GM18861 (cell line): ENCODE data around the gene PLEKHG4B.
"Not testable (repeated sequence)": the region's sequence is repeated elsewhere in the genome, so short reads cannot be mapped to it uniquely, and the experiment has no call there.

Experiments used
- ATAC-seq: cut with Tn5 transposase; IDR thresholded peaks from one replicate; pipeline ENCODE4 v1.9.1; 2021; ENCODE audit not compliant: unreplicated experiment

Gene PLEKHG4B, protein sequence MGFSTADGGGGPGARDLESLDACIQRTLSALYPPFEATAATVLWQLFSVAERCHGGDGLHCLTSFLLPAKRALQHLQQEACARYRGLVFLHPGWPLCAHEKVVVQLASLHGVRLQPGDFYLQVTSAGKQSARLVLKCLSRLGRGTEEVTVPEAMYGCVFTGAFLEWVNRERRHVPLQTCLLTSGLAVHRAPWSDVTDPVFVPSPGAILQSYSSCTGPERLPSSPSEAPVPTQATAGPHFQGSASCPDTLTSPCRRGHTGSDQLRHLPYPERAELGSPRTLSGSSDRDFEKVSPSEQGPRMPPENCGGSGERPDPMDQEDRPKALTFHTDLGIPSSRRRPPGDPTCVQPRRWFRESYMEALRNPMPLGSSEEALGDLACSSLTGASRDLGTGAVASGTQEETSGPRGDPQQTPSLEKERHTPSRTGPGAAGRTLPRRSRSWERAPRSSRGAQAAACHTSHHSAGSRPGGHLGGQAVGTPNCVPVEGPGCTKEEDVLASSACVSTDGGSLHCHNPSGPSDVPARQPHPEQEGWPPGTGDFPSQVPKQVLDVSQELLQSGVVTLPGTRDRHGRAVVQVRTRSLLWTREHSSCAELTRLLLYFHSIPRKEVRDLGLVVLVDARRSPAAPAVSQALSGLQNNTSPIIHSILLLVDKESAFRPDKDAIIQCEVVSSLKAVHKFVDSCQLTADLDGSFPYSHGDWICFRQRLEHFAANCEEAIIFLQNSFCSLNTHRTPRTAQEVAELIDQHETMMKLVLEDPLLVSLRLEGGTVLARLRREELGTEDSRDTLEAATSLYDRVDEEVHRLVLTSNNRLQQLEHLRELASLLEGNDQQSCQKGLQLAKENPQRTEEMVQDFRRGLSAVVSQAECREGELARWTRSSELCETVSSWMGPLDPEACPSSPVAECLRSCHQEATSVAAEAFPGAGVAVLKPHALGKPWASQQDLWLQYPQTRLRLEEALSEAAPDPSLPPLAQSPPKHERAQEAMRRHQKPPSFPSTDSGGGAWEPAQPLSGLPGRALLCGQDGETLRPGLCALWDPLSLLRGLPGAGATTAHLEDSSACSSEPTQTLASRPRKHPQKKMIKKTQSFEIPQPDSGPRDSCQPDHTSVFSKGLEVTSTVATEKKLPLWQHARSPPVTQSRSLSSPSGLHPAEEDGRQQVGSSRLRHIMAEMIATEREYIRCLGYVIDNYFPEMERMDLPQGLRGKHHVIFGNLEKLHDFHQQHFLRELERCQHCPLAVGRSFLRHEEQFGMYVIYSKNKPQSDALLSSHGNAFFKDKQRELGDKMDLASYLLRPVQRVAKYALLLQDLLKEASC (N-terminal part only)

DNA sequence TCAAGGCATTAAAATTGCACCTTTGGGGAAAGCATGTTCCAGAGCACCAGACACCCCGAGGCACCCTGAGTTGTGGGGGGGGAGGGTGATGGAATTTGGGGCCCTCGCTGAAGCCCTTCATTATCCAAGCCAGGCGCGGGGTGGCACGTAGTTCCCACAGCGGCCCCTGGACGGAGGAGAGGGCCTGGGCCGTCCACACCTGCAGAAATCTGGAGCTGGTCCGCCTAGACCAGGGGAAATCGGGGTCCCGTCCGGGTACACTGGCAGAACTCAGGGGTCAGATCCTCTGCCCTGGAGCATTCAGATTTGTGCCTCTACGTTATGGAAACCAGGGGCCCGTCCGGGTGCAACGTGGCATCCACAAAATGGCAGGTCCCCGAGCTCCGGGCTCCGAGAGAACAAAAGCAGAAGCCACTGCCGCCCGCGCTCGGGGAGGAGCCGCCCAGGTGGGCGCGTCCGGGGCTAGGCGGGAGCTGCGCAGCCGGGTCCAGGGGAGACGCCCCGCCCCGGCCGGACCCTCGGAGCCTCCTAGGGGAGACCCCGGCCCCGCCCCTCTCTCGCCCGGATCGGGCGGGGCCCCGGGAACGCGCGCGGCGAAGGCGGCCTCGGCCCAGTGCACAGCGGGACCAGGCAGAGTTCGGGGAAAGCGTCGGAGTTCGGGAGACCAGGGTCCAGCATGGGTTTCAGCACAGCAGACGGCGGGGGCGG, at the start of gene PLEKHG4B:
PLEKHG4B (plus strand) TSS at position 613 of the 708 bp plus-strand sequence; CDS start at position 677, 64 bp downstream.
- ATAC-seq: no peak

DNA sequence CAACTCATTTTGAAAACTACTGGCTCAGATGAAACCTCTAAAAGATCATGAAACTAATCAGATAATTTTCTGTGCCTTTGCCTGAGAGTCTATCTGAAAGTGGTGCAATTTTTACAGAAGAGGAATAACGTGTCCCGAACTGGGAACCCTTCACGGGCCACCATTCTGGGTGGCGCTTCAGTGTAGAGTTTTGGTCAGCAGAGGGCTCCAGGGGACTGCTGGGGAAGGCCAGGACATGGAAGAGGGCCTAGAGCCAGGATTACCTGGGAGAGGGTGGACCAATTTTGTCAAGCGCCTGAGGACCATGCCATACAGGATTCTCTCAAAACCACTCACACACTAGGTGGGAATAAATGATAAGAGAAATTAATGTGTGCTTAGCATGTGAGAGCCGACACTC, 49.7 kb upstream of the PLEKHG4B start:
- ATAC-seq: no peak

DNA sequence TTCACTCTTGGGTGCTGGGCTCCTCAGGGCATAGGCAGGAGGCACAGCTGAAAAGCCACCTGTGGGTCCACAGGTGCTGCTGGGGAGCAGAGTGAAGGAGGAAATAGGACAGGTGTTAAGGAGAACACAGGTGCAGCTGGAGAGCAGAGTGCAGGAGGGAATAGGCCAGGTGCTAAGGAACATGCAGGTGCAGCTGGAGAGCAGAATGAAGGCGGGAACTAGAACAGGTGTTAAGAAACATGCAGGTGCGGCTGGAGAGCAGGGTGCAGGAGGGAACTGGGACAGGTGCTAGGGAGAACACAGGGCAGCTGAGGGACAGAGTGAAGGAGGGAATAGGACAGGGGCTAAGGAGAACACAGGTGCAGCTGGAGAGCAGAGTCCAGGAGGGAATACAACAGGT, 43.8 kb upstream of the PLEKHG4B start:
- no peak for ATAC-seq

DNA sequence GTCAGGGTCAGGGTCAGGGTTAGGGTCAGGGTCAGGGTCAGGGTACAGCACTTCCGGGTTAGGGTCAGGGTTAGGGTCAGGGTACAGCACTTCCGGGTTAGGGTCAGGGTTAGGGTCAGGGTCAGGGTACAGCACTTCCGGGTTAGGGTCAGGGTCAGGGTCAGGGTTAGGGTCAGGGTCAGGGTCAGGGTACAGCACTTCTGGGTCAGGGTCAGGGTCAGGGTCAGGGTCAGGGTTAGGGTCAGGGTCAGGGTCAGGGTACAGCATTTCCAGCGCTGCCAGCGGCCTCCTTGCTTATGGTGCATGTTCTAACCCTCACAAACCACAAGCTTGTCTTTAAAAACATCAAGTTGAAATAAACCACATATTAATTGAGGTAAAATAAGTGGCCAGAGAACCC, 42.4 kb upstream of the PLEKHG4B start:
- not testable (repeated sequence) for ATAC-seq

DNA sequence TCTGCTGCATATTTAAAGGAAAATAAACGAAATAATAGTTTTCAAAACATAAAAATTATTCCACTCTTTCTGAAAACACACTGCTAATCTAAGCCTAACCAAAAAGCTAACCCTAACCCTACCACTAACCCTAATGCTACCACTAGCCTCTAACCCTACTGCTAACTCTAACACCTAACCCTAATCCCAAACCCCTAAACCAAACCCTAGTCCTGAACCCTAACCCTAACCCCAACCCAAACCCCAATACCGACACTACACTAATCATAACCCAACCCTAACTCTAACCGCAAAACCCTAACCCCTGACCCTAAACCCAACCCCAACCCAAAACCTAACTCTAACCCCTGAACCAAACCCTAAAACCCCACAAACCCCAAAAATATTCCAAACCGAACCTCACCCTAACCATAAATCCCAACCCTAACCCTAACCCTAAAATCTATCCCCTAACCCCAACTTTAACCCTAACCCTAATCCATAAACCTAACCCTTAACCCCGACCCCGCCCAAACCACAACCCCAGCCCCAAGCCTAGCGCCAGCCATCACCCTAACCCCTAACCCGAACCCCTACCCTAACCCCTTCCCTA, 41.9 kb upstream of the PLEKHG4B start:
- no peak for ATAC-seq

DNA sequence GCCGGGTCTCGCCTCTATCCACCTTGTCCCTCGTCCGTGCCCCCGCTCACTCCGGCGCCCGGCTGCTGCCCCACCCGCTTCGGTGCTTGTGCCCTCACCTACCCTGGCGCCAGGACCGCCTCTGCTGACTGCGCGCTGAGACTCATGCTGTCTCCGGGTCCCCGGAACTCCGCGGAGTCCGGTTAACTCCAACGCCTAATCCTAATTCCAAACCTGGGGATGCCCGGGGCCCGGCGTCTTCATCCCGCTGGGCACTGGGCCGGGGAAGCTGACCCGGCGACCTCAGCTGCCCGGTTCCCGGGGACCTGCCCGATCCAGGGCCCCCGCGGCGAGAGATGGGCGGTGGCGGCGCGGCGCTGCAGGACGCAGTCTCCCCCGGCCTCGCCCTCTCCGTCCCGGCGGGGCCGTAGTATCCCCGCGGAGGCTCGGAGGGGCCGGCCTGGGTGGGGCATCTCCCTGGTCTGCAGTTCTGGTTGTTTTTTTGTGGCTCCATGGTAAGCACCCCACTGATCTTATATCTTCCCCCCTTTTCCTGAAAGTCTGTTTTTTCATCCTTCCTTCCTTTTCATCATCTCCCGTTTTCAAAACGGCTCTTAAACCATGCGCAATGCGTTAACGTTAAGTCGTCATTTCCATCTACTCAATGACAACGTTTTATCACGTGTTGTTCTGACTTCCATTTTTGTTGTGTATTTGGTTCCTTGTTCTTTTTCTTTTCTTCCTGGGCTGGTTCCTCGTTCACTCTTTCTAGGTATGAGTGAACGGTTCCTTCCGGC, 41.1 kb upstream of the PLEKHG4B start:
- no peak for ATAC-seq

DNA sequence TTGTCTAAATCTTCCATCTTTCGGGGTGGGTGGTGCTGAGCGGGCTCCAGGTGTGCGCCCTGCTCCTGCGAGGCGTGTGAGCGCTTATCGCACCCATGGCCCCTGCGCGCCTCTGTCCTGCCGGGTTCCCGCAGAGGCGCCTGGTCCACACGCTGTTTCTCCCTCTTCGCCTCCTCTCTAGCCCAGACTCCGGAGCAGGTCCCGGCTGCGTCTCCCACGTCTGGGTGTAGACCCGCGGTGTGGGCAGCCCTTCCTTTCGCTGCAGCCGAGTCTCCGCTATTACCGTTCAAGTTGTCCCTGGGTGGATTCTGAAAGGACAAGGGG, 40.5 kb upstream of the PLEKHG4B start:
- ATAC-seq: no peak

DNA sequence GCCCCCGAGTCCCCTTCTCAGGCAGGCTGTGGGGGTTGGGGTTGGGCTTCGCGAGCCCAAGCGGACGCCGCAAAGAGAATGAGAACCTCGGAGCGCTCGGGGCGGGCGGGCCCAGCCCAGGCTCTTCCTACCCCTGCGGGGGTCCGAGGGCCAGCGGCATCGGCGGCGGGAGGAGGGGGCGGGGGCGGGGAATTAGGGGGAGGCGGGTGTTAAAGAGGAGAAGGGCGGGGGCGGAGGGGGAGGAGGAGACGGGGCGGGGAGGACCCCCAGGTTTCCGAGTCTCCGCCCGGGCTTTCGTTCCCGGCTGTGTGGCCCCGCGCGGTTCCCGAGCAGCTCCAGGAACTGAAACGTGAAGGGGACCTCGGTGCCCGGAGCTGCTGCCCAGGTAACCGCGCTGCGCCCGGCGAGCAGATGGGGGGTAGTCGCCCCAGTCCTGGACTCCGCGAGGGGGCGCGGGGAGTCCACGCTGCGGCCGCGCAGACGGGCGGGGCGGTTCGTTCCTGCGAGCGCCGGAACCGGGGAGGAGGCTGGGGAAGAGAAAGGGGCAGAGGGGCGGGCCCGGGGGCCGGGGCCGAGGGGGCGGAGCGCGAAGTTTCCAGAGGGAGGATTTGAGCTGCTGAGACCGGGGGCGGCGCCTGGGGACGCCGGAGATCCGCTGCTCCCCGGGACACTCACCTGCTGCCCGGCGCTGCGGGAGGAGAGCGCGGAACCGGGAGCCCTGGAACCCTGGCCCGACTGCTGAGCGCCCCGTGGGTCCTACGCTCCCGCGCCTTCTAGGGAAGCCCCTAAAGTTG, 38.4 kb upstream of the PLEKHG4B start:
- no peak for ATAC-seq

DNA sequence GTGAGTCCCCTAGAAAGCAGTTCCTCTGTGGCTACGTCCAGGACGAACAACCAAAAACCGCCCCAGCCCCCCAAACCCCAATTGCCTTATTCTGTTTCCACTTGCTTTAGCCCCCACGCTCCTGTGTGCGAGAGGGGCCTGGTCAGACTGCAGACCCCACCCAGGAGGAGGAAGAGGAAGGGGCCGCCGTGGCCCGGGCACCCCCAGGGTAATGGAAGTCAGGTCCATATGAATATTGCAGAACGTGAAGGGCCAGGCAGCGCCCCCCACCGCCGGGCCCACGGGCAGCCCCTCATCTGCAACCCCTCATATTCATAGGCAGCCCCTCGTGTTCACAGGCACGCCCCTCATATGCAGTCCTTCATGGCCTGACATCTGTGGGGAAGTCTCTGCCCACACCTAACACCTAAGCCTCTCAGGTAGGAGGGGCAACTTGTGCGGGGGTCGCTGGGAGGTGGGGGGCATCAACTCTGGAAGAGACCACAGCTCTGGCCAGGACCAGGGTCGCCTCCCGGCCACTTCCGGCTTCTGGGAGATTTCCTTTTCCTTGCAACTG, 37.7 kb upstream of the PLEKHG4B start:
- ATAC-seq: no peak

DNA sequence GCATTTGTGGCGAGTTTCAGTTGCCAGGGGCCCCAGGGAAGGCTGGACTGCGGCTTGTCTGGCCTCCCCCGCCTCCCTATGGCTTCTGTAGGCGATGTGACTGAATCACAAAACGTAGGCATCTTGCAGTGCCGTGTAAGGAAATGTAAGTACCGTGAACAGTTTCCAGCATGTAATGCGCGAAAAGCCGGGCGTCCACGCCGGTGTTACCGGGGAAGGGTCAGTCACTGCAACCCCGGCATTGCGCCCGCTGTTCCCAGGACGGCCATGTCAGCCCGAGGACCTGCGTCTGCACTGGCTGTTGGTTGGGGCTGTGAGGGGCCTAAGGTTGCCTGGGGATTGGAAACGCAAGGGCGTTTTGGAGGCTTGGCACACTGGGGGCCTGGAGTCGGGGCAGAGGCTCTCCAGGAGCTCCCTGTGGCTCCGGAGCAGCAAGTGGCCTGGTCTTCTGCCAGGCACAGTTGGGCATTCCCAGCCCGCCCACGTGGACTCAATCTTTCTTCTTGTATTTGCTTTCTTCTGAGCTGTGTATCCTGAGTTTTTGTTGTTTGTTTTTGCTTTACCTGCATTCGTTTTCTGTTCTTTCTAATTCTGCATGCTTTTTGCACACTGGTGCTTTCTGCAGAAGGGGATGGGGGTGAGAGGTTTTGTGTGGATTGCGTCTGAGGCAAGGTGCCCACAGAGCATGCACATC, 36.9 kb upstream of the PLEKHG4B start:
- no peak for ATAC-seq

DNA sequence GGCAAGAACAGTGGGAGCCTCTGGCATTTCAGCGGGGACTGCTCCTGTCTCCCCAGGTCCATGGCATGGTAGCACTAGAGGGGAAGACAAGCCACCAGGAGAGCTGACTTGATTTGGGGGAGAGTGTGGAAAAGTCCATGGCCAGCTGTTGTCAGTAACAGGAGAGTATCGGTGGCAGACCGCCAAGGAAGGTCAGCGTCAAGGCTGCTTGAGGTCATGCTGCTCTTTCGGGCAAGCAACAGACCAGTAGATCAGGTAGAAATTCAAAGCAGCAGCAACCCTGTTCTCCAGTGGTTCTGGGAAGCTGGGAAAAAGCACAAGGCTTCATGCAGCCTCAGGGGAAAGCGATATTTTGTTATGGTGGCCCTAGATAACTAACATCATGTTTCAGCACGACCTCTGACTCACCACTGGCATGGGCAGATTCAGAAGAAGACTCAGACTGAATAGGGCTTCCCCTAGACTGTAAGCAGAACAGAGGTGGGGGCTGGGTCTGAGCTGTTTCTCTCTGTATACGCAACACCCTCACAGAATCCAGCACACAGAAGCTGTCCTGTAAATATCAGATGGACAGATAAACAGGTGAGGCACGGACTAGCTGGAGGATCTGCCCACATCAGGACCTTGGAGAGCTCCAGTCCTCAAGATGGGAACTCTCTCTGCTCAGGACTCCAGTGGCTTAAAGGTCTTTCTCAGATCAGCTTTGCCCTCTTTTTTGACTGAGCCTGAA, 35.2 kb upstream of the PLEKHG4B start:
- ATAC-seq: no peak

DNA sequence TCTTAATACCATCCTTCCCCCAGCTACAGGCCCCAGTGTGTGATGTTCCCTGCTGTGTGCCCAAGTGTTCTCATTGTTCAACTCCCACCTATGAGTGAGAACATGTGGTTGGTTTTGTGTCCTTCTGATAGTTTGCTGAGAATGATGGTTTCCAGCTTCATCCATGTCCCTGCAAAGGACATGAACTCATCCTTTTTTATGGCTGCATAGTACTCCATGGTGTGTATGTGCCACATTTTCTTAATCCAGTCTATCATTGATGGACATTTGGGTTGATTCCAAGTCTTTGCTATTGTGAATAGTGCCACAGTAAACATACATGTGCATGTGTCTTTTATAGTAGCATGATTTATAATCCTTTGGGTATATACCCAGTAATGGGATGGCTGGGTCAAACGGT, 31.7 kb upstream of the PLEKHG4B start:
- not testable (repeated sequence) for ATAC-seq

DNA sequence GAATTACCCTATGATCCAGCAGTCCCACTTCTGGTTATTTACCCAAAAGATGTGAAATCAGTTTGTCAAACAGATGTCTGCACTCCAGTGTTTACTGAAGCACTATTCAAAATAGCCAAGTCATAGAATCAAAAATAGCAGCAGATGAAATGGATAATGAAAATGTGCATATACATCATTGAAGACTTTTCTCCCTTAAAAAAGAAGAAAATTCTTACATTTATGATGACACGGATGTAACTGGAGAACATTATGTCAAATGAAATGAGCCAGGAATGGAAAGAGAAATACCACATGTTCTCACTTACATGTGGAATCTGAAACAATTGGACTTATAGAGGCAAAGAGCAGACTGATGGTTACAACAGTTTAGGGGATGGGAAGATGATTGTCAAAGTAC, 21.5 kb upstream of the PLEKHG4B start:
- no peak for ATAC-seq

DNA sequence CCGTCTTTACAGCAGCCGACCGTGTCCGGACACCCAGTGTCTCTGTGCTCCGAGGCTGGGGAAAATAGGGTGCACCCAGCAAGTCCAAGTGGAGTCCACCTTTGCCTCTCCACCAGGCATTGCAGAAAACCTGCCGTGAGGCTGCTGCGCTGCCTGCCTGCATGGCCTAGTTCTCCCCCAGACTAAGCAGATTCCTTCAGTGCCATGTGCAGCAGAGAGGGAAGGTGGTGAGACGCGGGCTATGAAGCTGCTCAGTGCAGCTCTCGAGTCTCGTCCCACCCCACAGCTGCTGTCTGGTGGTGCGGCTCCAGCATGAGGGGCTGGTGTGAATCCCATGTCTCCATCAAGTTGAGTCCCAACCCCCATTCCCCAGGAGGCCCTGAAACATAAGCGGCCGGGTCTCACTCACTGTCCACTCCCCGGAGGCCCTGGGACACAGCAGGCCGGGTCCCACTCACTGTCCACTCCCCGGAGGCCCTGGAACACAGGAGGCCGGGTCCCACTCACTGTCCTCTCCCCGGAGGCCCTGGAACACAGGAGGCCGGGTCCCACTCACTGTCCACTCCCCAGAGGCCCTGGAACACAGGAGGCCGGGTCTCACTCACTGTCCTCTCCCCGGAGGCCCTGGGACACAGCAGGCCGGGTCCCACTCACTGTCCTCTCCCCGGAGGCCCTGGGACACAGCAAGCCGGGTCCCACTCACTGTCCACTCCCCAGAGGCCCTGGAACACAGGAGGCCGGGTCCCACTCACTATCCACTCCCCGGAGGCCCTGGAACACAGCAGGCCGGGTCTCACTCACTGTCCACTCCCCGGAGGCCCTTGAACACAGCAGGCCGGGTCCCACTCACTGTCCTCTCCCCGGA, 19.4 kb upstream of the PLEKHG4B start:
- ATAC-seq: not testable (repeated sequence)

DNA sequence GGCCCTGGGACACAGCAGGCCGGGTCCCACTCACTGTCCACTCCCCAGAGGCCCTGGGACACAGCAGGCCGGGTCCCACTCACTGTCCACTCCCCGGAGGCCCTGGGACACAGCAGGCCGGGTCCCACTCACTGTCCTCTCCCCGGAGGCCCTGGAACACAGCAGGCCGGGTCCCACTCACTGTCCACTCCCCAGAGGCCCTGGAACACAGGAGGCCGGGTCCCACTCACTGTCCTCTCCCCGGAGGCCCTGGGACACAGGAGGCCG, 18.9 kb upstream of the PLEKHG4B start:
- ATAC-seq: not testable (repeated sequence)

DNA sequence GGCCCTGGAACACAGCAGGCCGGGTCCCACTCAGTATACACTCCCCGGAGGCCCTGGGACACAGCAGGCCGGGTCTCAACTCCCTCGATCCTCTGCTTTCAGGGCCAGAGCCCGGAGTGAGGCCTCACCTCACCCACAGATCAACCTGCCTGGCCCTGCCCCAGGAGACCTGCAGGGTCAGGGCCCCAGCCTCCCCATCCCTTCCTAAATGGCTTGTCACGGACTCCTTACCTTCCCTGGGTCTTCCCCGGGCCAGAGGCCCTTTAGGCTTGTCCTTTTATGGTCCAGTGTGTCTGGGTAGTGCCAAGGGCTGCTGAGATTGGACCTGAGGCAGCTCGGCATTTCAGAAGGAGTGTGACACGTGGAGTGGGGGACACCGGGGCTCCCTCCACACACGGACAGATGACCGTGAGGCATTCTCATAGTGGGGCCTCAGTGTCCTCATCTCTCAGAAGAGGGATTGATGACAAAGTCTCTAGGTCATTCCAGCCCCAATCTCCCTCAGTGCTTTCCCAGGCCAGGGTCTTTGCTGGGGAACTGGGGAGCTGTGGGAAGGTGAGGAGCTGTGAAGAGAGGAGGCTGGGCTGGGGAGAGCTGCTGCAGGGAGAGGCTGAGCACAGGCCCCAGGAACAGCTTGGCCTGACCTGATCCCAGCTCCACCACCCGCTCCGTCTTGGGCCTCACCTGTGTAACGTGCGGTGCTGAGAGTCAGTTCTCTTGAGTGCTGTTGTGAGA, 18.0 kb upstream of the PLEKHG4B start:
- no peak for ATAC-seq
